ENCODE data around the gene ARVCF. TPM values are rescaled to one million over a fixed set of nuclear protein-coding genes. Genes with fewer than 3 reads are reported as not detected.

Gene ARVCF
- total RNA-seq, 1 donor from 2014 or later, result 19.2 TPM

DNA sequence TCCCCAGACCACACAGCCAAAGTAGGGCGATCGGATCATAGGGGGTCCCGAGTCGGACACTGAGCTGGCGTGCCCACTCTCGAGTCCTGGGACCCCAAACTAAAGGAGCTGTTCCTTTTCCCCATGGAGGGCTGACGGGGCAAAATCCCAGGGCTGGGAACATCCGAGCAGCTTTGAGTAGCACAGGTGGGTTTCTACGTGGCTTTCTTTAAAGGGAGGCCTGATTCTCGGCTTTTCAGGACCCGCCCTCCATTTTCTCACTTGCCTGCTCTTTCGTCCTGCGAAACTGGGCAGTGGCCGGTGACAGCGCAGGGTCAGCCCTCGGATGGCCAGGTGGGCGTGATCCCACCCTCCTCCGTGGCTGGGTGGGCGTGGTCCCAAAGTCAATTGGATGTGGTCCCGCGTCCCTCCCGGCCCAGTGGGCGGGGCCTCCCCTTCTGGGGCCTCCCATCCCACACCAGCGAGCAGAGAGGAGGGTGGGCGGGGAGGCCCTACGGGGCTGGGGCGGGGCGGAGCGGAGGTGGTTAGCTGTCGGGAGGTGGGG lies 57.5 kb downstream of the ARVCF start:
- TF ChIP-seq, protein P1, sequence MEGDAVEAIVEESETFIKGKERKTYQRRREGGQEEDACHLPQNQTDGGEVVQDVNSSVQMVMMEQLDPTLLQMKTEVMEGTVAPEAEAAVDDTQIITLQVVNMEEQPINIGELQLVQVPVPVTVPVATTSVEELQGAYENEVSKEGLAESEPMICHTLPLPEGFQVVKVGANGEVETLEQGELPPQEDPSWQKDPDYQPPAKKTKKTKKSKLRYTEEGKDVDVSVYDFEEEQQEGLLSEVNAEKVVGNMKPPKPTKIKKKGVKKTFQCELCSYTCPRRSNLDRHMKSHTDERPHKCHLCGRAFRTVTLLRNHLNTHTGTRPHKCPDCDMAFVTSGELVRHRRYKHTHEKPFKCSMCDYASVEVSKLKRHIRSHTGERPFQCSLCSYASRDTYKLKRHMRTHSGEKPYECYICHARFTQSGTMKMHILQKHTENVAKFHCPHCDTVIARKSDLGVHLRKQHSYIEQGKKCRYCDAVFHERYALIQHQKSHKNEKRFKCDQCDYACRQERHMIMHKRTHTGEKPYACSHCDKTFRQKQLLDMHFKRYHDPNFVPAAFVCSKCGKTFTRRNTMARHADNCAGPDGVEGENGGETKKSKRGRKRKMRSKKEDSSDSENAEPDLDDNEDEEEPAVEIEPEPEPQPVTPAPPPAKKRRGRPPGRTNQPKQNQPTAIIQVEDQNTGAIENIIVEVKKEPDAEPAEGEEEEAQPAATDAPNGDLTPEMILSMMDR (IDR thresholded peaks at IDR 0.05; ENCODE audit: insufficient read depth, low read length, severe bottlenecking), result no peak
- no peaks in the 10 kb centered on the region for H3K27me3 ChIP-seq (ENCODE audit: control insufficient read depth, insufficient read depth, low read length)
- FAIRE-seq (no peak), DNase-seq (ENCODE audit: low read depth) (peak; percentile 61)
- peaks cover 8% of the 10 kb centered on the region for H3K36me3 ChIP-seq (ENCODE audit: control insufficient read depth, insufficient read depth, low read length)
- peak overlapping the region; percentile 31 for H3K4me3 ChIP-seq (ENCODE audit: low read depth, low read length)

DNA sequence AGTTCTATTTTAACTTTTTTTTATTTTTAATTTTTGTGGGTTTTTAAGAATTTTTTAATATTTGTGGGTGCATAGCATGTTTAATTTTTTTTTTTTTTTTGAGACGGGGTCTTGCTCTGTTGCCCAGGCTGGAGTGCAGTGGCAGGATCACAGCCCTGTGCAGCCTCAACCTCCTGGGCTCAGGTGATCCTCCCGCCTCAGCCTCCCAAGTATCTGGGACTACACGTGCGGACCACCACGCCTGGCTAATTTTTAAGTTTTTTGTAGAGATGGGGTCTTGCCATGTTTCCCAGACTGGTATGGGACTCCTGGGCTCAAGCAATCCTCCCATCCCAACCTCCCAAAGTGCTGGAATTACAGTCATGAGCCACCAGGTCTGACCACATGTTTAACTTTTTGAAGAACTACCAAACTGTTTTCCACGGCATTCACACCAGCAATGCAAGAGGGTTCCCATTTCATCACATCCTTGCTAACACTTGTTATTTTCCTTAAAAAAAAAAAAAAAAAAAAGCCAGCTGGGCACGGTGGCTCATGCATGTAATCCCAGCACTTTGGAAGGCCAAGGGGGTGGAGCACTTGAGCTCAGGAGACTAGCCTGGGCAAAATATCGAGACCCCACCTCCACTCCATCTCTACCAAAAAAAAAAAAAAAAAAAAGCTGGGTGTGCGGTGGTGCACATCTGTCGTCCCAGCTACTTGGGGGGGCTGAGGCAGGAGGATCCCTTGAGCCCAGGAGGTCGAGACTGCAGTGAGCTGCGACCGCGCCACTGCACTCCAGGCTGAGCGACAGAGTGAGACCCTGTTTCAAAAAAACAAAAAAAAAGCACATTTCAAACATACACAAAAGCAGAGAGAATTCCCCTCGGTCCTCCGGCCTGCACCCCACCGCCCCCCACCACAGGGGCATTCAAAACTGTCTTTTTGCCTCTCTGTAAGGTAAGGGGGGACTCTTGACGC lies 58.3 kb downstream of the ARVCF start:
- no peak for DNase-seq (ENCODE audit: low read depth)
- no peaks in the 10 kb centered on the region for H3K27me3 ChIP-seq (ENCODE audit: control insufficient read depth, insufficient read depth, low read length)
- TF ChIP-seq, protein P1 (IDR thresholded peaks at IDR 0.05; ENCODE audit: insufficient read depth, low read length, severe bottlenecking), result no peak
- peak overlapping the region; percentile 31 for H3K4me3 ChIP-seq (ENCODE audit: low read depth, low read length)
- H3K36me3 ChIP-seq (ENCODE audit: control insufficient read depth, insufficient read depth, low read length), result peaks cover 3% of the 10 kb centered on the region
- no peak for FAIRE-seq

DNA sequence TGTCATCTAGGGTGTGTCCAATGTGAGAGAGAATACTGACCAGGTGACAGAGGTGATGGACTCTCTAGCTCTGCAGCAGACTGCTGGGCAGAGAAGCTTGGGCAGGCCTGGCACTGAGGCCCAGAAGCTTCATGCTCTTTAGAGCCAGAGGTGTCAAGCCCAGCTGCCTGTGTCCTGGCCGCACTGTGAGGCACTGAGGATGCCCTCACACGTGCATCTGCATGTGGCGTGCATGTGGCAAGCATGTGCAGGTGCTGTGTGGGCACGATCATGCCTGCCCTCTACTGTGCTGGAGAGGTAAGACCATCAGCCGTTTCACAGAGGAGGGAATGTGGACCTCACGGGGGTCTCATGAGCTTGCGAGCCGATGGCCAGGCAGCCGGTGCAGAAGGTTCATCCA lies 59.2 kb downstream of the ARVCF start:
- peaks cover 3% of the 10 kb centered on the region for H3K36me3 ChIP-seq (ENCODE audit: control insufficient read depth, insufficient read depth, low read length)
- no peak for FAIRE-seq
- no peaks in the 10 kb centered on the region for H3K27me3 ChIP-seq (ENCODE audit: control insufficient read depth, insufficient read depth, low read length)
- TF ChIP-seq, protein P1 (IDR thresholded peaks at IDR 0.05; ENCODE audit: insufficient read depth, low read length, severe bottlenecking), result no peak
- no peak for DNase-seq (ENCODE audit: low read depth)
- H3K4me3 ChIP-seq (ENCODE audit: low read depth, low read length), result no peak overlapping the region

- TF ChIP-seq, protein P1 (IDR thresholded peaks at IDR 0.05; ENCODE audit: insufficient read depth, low read length, severe bottlenecking), result no peak
- no peak for FAIRE-seq
- H3K36me3 ChIP-seq (ENCODE audit: control insufficient read depth, insufficient read depth, low read length), result peaks cover 2% of the 10 kb centered on the region
- no peaks in the 10 kb centered on the region for H3K27me3 ChIP-seq (ENCODE audit: control insufficient read depth, insufficient read depth, low read length)
- no peak for DNase-seq (ENCODE audit: low read depth)
- H3K4me3 ChIP-seq (ENCODE audit: low read depth, low read length), result no peak overlapping the region
These were observed 61.1 kb downstream of the ARVCF start for GRCh38 chr22:19955241-19956128.

DNA sequence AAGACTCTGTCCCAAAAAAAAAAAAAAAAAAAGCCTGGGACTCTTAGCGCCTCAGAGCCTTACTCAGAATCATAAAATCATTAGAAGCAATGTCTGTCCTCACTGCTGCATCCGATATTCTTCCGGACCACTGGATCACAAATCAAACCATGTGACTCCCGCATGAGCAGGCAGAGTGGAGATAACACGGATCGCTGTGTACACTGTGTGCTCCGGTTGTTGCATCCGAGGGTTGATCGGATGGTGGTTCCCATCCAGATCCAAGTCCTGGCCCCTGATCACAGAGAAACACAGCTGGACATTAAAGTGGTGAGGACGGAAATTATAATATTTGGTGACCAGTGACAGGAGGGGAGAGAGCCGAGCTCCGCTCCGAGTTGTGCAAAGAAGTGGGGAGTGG lies 65.3 kb downstream of the ARVCF start:
- TF ChIP-seq, protein P1 (IDR thresholded peaks at IDR 0.05; ENCODE audit: insufficient read depth, low read length, severe bottlenecking), result no peak

More for the DNA sequence above, 65.3 kb downstream of the ARVCF start:
- DNase-seq (ENCODE audit: low read depth), result no peak
- Histone ChIP-seq H3K27me3 (ENCODE audit: control insufficient read depth, insufficient read depth, low read length) (no peaks in the 10 kb centered on the region), H3K4me3 (ENCODE audit: low read depth, low read length) (no peak overlapping the region), H3K36me3 (ENCODE audit: control insufficient read depth, insufficient read depth, low read length) (peaks cover 6% of the 10 kb centered on the region)
- no peak for FAIRE-seq
